B cell (primary cell): ENCODE results near the gene LARGE2. TPM values are rescaled to one million over a fixed set of nuclear protein-coding genes. Genes with fewer than 3 reads are reported as not detected.

Source experiments
- ATAC-seq: fragments of 200-7000 bp; cut with Tn5 transposase; one replicate; pipeline ENCODE4 v1.10.0; 2021; ENCODE audit warnings: low read depth, mild to moderate bottlenecking, moderate number of reproducible peaks, moderate library complexity
- CTCF ChIA-PET: fragments of 350-600 bp; sonication (Branson Sonifier 250); formaldehyde crosslinking; loops from one replicate; lab custom pipeline; 2021; ENCODE audit warnings: antibody characterized with exemption, inconsistent platforms; lab: Charles Lee
- POLR2A ChIA-PET: fragments of 350-600 bp; sonication (Branson Sonifier 250); formaldehyde crosslinking; loops from one replicate; lab custom pipeline; 2021; ENCODE audit warnings: antibody characterized with exemption; lab: Charles Lee
- DNase-seq: peaks from one replicate; pipeline ENCODE4 v3.0.0; 2013
- H2AFZ ChIP-seq: 2 replicates; pipeline ENCODE4 v1.6.1; 2012; ENCODE audit warnings: mild to moderate bottlenecking, low read depth, low read length; ENCODE audit not compliant: insufficient read depth, poor library complexity, severe bottlenecking
- H3K27ac ChIP-seq, 2 donors: 1 replicate in 1 of 2; 2 replicates in 1 of 2; pipeline ENCODE4 v1.5.1; 2012 to 2013; ENCODE audit warnings: low read length in 2 of 2, mild to moderate bottlenecking in 2 of 2, moderate library complexity in 1 of 2
- H3K27me3 ChIP-seq, 4 experiments: fragments of 200-600 bp in 1 of 4; sonication (generic) in 1 of 4; replicated peaks in 1 of 4; 1 replicate in 2 of 4; 2 replicates in 2 of 4; pipeline versions ENCODE4 v1.6.1 to v1.7.0; 2013 to 2016; ENCODE audit warnings: low read length in 3 of 4, mild to moderate bottlenecking in 2 of 4, mixed read lengths in 1 of 4, moderate library complexity in 1 of 4; ENCODE audit not compliant: insufficient read depth in 4 of 4, control insufficient read depth in 3 of 4; ENCODE audit errors: control extremely low read depth in 1 of 4
- H3K36me3 ChIP-seq, 2 experiments: replicated peaks in 1 of 2; 1 replicate in 1 of 2; 2 replicates in 1 of 2; pipeline versions ENCODE4 v1.6.1 to v1.7.1; 2013; ENCODE audit warnings: low read length in 1 of 2; ENCODE audit not compliant: insufficient read depth in 2 of 2, control insufficient read depth in 1 of 2; ENCODE audit errors: control extremely low read depth in 1 of 2, extremely low read depth in 1 of 2
- H3K4me1 ChIP-seq, 2 donors: fragments of 200-600 bp in 1 of 2; sonication (generic) in 1 of 2; 1 replicate in 1 of 2; 2 replicates in 1 of 2; pipeline versions ENCODE4 v1.5.1 to v1.6.1; 2013 to 2017; ENCODE audit warnings: low read length in 2 of 2; ENCODE audit not compliant: control insufficient read depth in 2 of 2, insufficient read depth in 2 of 2
- H3K4me2 ChIP-seq: replicated peaks from 2 replicates; pipeline ENCODE3; 2012; ENCODE audit warnings: mild to moderate bottlenecking, low read depth, low read length; ENCODE audit not compliant: poor library complexity, severe bottlenecking
- H3K4me3 ChIP-seq, 5 experiments: fragments of 200-600 bp in 1 of 5; sonication (generic) in 1 of 5; 1 replicate in 3 of 5; 2 replicates in 2 of 5; pipeline versions ENCODE4 v1.5.1 to v1.7.0; 2011 to 2016; ENCODE audit warnings: low read length in 4 of 5, mild to moderate bottlenecking in 4 of 5, low read depth in 2 of 5, control low read depth in 1 of 5, moderate library complexity in 1 of 5; ENCODE audit not compliant: insufficient read depth in 1 of 5; ENCODE audit errors: control extremely low read depth in 1 of 5, extremely low read depth in 1 of 5
- H3K79me2 ChIP-seq: fragments of 200-600 bp; sonication (generic); one replicate; pipeline ENCODE4 v1.6.0; 2016; ENCODE audit warnings: low read length; ENCODE audit not compliant: control insufficient read depth, insufficient read depth
- H3K9ac ChIP-seq: fragments of 200-600 bp; sonication (generic); 2 replicates; pipeline ENCODE4 v1.6.1; 2017; ENCODE audit warnings: mild to moderate bottlenecking, low read length, moderate library complexity
- H3K9me3 ChIP-seq, 3 donors: one replicate each; pipeline versions ENCODE4 v1.6.1 to v1.7.1; 2013; ENCODE audit warnings: low read length in 2 of 3; ENCODE audit not compliant: control insufficient read depth in 2 of 3, insufficient read depth in 1 of 3; ENCODE audit errors: control extremely low read depth in 1 of 3
- H4K20me1 ChIP-seq: 2 replicates; pipeline ENCODE4 v1.6.0; 2012; ENCODE audit warnings: mild to moderate bottlenecking, low read length; ENCODE audit not compliant: insufficient read depth, control insufficient read depth, poor library complexity, severe bottlenecking
- H3K27ac Mint-ChIP-seq: one replicate; pipeline ENCODE4 v1.8.0; 2021; ENCODE audit warnings: mixed read lengths
- H3K27me3 Mint-ChIP-seq: one replicate; pipeline ENCODE4 v1.8.0; 2021; ENCODE audit warnings: mixed read lengths
- H3K4me1 Mint-ChIP-seq: one replicate; pipeline ENCODE4 v1.8.0; 2021; ENCODE audit warnings: mixed read lengths
- H3K4me3 Mint-ChIP-seq: one replicate; pipeline ENCODE4 v1.8.0; 2021; ENCODE audit warnings: mixed read lengths
- H3K9me3 Mint-ChIP-seq: one replicate; pipeline ENCODE4 v1.8.0; 2022; ENCODE audit warnings: mixed read lengths; ENCODE audit not compliant: insufficient read depth
- EZH2 ChIP-seq: IDR thresholded peaks from 2 replicates; pipeline ENCODE4 v1.6.1; 2012; ENCODE audit warnings: borderline replicate concordance, low read depth, mild to moderate bottlenecking, moderate library complexity, low read length; ENCODE audit not compliant: insufficient read depth, poor library complexity, severe bottlenecking
- WGBS: methylation state at CpG from one replicate; pipeline ENCODE4 v1.1.5; 2013; ENCODE audit warnings: missing lambda C conversion rate; ENCODE audit not compliant: insufficient coverage; 5-methylcytosine and 5-hydroxymethylcytosine counted together
- intact Hi-C: fragments of 100-400 bp; cut with micrococcal nuclease; formaldehyde crosslinking; loops from one replicate; pipeline ENCODE4 v1.10.0; 2022
- polyA plus RNA-seq: library from polyadenylated mRNA; depleted of rRNA; stranded (reverse); fragments of >200 nt; gene quantifications from 2 replicates; pipeline ENCODE4 v1.2.3, GENCODE V29; 2012
- total RNA-seq, 2 donors: library from RNA; stranded (reverse); fragments of 120-200 nt in 1 of 2; gene quantifications; 1 replicate in 1 of 2; 2 replicates in 1 of 2; pipeline versions ENCODE4 v1.2.3 to v1.2.4, GENCODE V29; 2013 to 2022
- TF ChIP-seq, protein P1 (sequence below): fragments of 200-600 bp; IDR thresholded peaks from one replicate; pipeline ENCODE4 v1.8.0; 2022; ENCODE audit warnings: antibody characterized with exemption, mild to moderate bottlenecking

Gene LARGE2
- total and polyA plus RNA-seq, 2 donors (not counting 1 experiment from before 2014, with no cell fraction given) = 109 to 264 TPM

DNA sequence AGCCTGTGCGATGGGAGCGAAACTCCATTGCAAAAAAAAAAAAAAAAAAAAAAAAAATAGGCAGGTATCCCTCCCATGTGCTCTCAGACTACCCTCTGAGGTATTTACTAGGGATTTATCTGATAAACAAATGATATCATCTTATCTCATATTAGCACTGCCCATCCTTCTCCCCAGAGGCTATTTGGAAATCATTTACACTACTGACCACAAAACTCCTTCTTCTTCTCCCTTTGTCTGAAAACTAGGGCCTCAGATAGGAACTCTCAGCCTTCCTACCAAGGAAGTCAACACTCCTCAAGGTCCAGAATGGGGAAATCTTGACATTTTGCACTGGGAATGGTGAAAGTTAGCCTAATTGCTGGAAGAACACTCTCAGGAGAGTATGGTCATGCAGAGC lies 46.4 kb downstream of the LARGE2 start:
- Histone ChIP-seq H3K4me3 (no peak overlapping the region), H3K36me3 (peaks cover 20 to 51% of the 10 kb centered on the region in 2 experiments), H3K27me3 (no peaks in the 10 kb centered on the region), H3K9ac (no peak overlapping the region), H3K4me2 (no peak overlapping the region), H3K4me1 (peaks cover 5 to 6% of the 10 kb centered on the region in 2 donors), H4K20me1 (no peaks in the 10 kb centered on the region), H3K27ac (no peak overlapping the region), H3K79me2 (no peaks in the 10 kb centered on the region), H2AFZ (no peak overlapping the region), H3K9me3 (no peaks in the 10 kb centered on the region)
- intact Hi-C loops = no loop called here
- ChIA-PET CTCF (interaction anchor here (0.7 to 1.2 kb wide), 2 partner anchors 38 kb away, joined by 3 read pairs; no protein-coding TSS in a partner anchor), POLR2A (no interaction called here)
- Mint-ChIP-seq H3K4me3 (no peak overlapping the region), H3K27me3 (no peaks in the 10 kb centered on the region), H3K27ac (no peak overlapping the region), H3K4me1 (no peaks in the 10 kb centered on the region), H3K9me3 (no peaks in the 10 kb centered on the region)
- no peak for TF ChIP-seq EZH2
- TF ChIP-seq, protein P1, sequence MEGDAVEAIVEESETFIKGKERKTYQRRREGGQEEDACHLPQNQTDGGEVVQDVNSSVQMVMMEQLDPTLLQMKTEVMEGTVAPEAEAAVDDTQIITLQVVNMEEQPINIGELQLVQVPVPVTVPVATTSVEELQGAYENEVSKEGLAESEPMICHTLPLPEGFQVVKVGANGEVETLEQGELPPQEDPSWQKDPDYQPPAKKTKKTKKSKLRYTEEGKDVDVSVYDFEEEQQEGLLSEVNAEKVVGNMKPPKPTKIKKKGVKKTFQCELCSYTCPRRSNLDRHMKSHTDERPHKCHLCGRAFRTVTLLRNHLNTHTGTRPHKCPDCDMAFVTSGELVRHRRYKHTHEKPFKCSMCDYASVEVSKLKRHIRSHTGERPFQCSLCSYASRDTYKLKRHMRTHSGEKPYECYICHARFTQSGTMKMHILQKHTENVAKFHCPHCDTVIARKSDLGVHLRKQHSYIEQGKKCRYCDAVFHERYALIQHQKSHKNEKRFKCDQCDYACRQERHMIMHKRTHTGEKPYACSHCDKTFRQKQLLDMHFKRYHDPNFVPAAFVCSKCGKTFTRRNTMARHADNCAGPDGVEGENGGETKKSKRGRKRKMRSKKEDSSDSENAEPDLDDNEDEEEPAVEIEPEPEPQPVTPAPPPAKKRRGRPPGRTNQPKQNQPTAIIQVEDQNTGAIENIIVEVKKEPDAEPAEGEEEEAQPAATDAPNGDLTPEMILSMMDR = no peak
- ATAC-seq (no peak), DNase-seq (no peak)
- no CpG with 5 or more reads among the region's 2 CpGs for WGBS

DNA sequence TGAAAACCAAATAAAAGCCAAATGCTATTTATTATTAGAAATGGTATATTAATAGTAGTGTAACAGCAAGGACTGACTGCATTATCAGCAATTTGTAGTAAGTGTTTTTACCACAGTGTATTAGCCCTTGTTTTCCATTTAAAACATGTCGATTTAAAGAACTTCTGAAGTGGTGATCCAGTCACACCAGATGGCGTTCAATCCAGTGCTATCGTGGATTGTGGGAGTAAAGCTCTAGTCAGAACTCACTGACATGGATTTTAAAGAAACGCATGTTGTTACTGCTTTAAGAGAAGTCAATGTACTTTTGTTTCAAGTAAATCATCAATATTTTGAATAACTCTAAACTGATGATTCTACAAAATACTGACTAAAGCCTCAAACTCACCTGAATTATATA lies 51.1 kb downstream of the LARGE2 start:
- H3K9me3 ChIP-seq = no peaks in the 10 kb centered on the region
- ChIA-PET POLR2A (no interaction called here), CTCF (interaction anchor here (2.1 kb wide), 1 partner anchor 9 kb away, joined by 7 read pairs; no protein-coding TSS in a partner anchor)
- no peak overlapping the region for H3K27ac ChIP-seq
- Mint-ChIP-seq H3K4me1 (no peaks in the 10 kb centered on the region), H3K4me3 (no peak overlapping the region), H3K9me3 (no peaks in the 10 kb centered on the region), H3K27ac (no peak overlapping the region), H3K27me3 (no peaks in the 10 kb centered on the region)
- TF ChIP-seq, protein P1 = no peak
- no peak for TF ChIP-seq EZH2
- no peaks in the 10 kb centered on the region for H3K27me3 ChIP-seq
- no peaks in the 10 kb centered on the region for H3K4me1 ChIP-seq
- no peak overlapping the region for H2AFZ ChIP-seq
- H3K36me3 ChIP-seq = peaks cover 14 to 40% of the 10 kb centered on the region in 2 experiments
- no peak overlapping the region for H3K4me3 ChIP-seq
- no peaks in the 10 kb centered on the region for H4K20me1 ChIP-seq
- H3K4me2 ChIP-seq = no peak overlapping the region
- no peaks in the 10 kb centered on the region for H3K79me2 ChIP-seq
- 100% methylated on average over 2 of the region's 4 CpGs for WGBS
- no peak overlapping the region for H3K9ac ChIP-seq
- ATAC-seq (no peak), DNase-seq (no peak)
- intact Hi-C loops = no loop called here
